Renal cortex interstitium (tissue), 11 donors: ENCODE results near the gene TUBB3. TPM values are rescaled to one million over a fixed set of nuclear protein-coding genes. Genes with fewer than 3 reads are reported as not detected.

Source experiments
- DNase-seq, 11 donors: peaks; one replicate each; pipeline ENCODE4 v3.0.0-alpha.2; 2013; ENCODE audit warnings: low read depth in 9 of 11, low spot score in 4 of 11; ENCODE audit errors: extremely low read depth in 1 of 11
- polyA plus RNA-seq, 3 donors: library from polyadenylated mRNA; unstranded; fragments of 120-200 nt; gene quantifications; one replicate each; pipeline ENCODE4 v1.2.1, GENCODE V29; 2013; ENCODE audit not compliant: insufficient read length in 3 of 3

Gene TUBB3
- polyA plus RNA-seq, 3 donors, result 7.7 to 18.7 (median 10.2) TPM

GRCh38 chr16:89973654-89974335, 50.7 kb downstream of the TUBB3 start:
- no peak for DNase-seq

GRCh38 chr16:89974870-89975269, 51.7 kb downstream of the TUBB3 start:
- no peak for DNase-seq

GRCh38 chr16:89981414-89981813, 58.3 kb downstream of the TUBB3 start:
- DNase-seq, result no peak

- no peak for DNase-seq
Measured at GRCh38 chr16:89982318-89982717, 59.2 kb downstream of the TUBB3 start.

GRCh38 chr16:89983536-89983935, 60.4 kb downstream of the TUBB3 start:
- no peak for DNase-seq

- no peak for DNase-seq
Measured at GRCh38 chr16:89984216-89984615, 61.1 kb downstream of the TUBB3 start.

GRCh38 chr16:89985219-89985618, 62.1 kb downstream of the TUBB3 start:
- DNase-seq, result no peak

Other genes starting within 250 kb of the TUBB3 start
- gene CDK10, start 236.7 kb upstream of the TUBB3 start, polyA plus RNA-seq, result 100 to 1,000 TPM in 2 of 3 donors, 10 to 100 TPM in 1; 90.3 to 167 (median 127) TPM
- 10 to 100 TPM in 1 of 3 donors, 1 to 10 TPM in 2; 5.2 to 11.2 (median 8.2) TPM for gene SPATA2L, start 221.6 kb upstream of the TUBB3 start, polyA plus RNA-seq
- gene VPS9D1, start 202.4 kb upstream of the TUBB3 start, polyA plus RNA-seq, result 10 to 100 TPM; 10.2 to 16.5 (median 13.1) TPM
- gene ZNF276, start 201.8 kb upstream of the TUBB3 start, polyA plus RNA-seq, result 10 to 100 TPM; 24.3 to 34.7 (median 29.5) TPM
- 10 to 100 TPM; 26.0 to 41.3 (median 35.3) TPM for gene FANCA, start 106.7 kb upstream of the TUBB3 start, polyA plus RNA-seq
- 10 to 100 TPM; 10.4 to 19.5 (median 12.2) TPM for gene SPIRE2, start 94.9 kb upstream of the TUBB3 start, polyA plus RNA-seq
- gene TCF25, start 49.8 kb upstream of the TUBB3 start, polyA plus RNA-seq, result 100 to 1,000 TPM; 131 to 182 (median 148) TPM
- gene MC1R, start 4.5 kb upstream of the TUBB3 start, polyA plus RNA-seq, result 1 to 10 TPM; 2.9 to 6.3 (median 3.5) TPM
- gene DEF8, start 25.4 kb downstream of the TUBB3 start, polyA plus RNA-seq, result 10 to 100 TPM; 32.5 to 52.7 (median 46.0) TPM
- 10 to 100 TPM in 2 of 3 donors, 1 to 10 TPM in 1; 9.2 to 14.7 (median 13.0) TPM for gene DBNDD1, start 96.1 kb downstream of the TUBB3 start, polyA plus RNA-seq
- gene PRDM7, start 154.0 kb downstream of the TUBB3 start, polyA plus RNA-seq, result under 1 TPM; 0.53 to 0.76 (median 0.53) TPM